Stimulated activated CD4-positive, alpha-beta T cell treated with anti-CD3 and anti-CD28 coated beads, Interleukin-4, amount 100 ng/mL, for 48 hours (primary cell): ENCODE results near the gene PHKA1.
"Not testable (repeated sequence)": the region's sequence is repeated elsewhere in the genome, so short reads cannot be mapped to it uniquely, and the experiment has no call there.

Source experiments
- DNase-seq, 2 donors: peaks; one replicate each; pipeline ENCODE4 v3.0.0-alpha.2; 2020; ENCODE audit warnings: low read depth in 2 of 2

PHKA1 gene

DNA sequence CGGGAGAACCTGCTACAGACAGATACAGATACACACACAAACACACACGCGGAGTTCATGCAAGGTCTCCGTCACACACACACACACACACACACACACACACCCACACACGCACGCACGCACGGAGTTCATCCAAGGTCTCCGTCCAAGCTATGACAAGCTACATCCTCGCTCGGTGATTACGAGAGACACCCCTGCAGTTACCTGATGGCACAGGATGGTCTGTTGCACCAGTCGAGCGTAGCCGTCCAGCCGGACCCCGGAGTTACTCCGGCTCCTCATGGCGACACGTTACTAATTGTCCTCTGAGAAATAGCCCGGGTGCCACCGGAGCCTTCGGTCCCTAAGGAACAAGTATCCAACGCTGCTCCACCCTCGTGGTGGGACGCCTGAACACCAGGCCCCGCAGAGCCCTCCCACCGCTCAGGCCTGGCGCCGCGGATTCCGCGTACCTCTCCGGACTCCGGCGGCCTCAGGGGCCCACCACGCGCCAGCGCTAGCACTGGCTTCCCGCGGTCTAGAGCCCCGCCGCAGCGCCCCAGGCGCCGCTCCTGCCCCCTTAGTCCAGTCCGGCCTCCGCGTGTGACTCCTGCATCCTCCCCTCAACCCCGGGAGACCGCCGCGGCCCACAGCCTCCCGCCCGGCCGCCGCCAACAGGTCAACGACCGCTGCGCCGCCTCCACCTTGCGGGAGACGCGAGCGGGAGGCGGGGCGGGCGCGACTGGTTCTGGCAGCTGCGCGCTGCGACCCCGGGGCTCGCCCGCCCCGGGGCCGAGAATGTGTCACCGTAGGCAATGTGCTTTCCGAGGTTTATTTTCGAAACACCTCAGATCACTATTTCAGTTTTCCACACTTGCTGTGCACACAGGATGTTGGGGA, at the start of gene PHKA1:
PHKA1 (minus strand) TSS at position 708 of the 879 bp plus-strand sequence; CDS start at position 282, 426 bp downstream.
- DNase-seq = peak; percentile 30 to 35

DNA sequence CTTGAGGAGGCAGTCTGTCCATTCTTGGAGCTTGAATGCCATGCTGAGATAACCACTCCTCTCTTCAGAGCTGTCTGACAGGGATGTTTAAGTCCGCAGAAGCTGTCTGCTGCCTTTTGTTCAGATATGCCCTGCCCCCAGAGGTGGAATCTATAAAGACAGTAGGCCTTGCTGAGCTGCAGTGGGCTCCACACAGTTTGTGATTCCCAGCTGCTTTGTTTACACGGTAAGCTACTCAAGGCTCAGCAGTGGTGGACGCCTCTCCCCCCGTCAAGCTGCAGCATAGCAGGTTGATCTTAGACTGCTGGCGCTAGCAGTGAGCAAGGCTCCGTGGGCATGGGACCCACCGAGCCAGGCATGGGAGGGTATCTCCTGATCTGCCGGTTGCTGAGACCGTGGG, 46.3 kb upstream of the PHKA1 start:
- not testable (repeated sequence) for DNase-seq

DNA sequence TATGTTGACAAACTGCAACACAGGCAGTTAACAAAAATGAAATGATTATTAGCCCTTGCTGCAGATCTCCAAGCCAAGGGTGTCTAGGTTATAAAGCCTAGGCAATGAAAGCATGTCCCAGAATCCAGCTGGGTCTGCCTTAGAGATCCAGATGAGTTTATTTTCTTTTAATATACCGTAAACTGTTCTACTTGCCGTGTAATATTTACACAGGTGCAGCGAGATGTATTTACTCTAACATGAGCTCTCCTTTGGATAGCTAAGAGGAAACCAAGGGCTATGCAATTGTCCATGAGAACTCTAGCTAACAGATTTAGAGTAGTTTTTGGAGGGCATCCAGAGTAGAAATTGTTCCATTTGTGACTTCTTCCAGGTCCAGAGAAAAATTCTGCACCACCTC, 34.4 kb upstream of the PHKA1 start:
- not testable (repeated sequence) for DNase-seq

DNA sequence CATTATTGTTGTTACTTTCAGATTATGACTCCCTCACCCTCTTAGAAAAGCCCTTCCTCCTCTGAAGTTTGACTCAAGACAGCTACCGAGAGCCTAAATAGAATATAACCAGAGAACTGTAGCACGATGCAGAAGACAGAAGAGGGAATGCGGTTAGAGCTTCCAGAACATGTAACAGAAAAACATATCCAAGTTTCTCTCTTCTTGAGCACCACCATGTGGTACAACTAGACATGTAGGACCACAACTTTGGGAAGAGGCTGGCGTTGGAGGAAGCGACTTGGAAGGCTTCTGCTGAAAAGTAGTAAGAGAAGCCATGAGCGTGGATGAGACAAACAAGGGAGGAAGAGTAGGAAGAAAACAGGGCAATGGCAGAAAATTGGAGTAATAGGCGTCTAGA, 31.4 kb upstream of the PHKA1 start:
- not testable (repeated sequence) for DNase-seq

DNA sequence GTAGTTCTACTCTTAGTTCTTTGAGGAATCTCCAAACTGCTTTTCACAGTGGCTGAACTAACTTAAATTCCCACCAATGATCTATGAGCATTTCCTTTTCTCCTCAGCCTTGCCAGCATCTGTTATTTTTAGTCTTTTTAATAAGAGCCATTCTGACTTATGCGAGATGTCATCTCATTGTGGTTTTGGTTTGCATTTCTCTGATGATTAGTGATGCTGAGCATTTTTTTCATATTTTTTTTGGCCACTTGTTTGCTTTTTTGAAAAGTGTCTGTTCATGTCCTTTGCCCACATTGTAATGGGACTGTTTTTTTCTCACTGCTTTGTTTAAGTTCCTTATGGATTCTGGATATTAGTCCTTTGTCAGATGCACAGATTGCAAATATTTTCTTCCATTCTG, 21.5 kb upstream of the PHKA1 start:
- DNase-seq = no peak

DNA sequence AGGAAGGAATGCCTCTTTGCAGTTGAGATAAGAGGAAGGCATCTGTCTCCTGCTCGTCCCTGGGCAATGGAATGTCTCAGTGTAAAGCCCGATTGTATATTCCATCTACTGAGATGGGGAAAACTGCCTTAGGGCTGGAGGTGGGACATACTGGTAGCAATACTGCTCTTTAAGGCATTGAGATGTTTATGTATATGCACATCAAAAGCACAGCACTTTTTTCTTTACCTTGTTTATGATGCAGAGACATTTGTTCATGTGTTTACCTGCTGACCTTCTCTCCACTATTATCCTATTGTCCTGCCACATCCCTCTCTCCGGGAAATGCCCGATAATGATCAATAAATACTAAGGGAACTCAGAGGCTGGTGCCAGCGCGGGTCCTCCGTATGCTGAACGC, 19.5 kb upstream of the PHKA1 start:
- not testable (repeated sequence) for DNase-seq

DNA sequence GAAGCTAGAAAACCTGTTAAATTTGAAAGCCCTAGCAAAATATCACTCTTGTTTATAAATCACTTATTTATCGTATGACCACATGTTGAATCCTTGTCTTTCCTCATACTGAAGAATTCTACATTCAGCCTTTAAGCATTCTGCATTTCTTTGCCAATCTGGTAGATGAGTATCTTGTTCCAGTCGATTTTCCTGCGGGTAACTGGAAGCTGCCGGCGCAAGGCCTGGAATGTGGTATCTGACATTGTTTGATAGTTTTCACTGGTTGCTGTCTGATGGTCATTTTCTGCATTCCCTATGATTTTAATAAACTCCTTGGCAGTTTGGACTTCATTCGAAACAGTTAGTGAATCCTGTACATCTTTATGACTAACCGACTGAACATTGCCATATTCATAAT, 13.7 kb upstream of the PHKA1 start:
- no peak for DNase-seq

DNA sequence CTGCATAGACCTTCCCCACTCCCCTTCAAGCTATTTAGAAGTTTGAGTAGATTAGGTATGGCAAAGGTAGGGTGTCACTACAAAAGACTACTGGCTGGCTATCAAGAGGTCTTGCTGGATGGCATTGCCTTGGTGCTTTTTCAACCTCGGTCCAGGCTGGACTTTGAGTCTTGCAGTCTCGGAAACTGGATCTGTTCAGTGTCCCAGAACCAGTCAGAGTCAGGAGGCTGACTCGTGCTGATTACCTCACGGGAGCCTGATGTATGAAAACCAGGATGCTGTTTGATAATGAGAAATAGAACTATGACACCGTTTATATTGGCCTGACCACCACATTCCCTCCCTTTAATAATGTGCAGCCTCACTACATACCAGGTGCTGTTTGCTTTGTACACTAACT, 2.7 kb upstream of the PHKA1 start:
- DNase-seq = no peak

DNA sequence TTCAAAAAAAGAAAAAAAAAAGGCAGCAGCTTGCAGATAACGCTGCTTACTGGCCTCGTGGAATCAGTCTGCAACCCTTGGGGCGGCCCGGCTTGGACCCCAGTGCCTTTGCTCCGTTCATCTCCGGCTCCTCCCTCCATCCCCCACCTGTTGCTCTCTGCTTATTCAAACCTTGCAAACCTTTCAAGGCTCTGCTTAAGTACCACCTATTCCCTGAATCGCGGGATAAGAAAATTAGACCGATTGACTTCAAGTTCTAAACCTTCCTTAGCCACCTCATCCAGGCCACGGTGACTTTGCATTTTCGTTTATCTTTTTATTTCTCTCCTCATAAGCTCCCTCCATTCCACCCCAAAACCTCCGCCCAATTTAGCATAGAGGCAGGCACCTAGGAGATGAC, 1.4 kb upstream of the PHKA1 start:
- no peak for DNase-seq

DNA sequence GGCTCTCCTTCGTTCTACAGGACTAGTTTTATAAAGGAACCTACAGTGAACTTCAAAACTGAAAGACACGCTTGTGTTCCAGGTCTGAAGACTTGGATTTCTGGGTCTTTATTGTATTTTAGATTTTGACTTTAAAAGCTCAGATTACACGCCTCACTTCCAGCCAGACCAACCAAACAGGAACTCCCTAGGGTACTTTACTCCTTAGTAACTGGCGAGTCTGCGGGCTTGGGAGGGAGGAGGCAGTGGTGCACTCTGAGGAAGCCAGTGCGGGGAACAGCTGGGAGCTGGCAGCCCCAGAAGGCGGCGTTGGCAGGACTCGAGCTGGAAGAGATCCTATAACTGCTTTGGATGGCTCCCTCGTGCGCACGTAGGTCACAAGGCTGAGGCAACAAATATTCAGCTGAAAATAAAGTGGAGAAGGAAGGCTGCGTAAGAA, 391 bp upstream of the PHKA1 start:
- DNase-seq = no peak

DNA sequence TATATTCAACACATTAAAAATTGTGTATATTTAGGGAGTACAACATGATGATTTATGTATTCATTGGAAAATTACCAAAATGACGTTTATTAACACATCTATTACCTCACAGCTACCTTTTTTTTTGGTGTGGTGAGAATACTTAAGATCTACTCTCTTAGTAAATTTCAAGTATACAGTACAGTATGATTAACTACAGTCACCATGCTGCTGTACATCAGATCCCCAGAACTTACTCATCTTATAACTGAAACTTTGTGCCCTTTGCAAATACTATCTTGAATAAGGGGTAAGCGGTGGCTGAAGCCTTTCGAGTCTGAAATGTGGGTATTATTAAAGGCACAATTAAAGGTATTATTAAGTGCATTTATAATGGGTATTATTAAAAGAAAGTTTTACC, 976 bp downstream of the PHKA1 start:
- DNase-seq = no peak

DNA sequence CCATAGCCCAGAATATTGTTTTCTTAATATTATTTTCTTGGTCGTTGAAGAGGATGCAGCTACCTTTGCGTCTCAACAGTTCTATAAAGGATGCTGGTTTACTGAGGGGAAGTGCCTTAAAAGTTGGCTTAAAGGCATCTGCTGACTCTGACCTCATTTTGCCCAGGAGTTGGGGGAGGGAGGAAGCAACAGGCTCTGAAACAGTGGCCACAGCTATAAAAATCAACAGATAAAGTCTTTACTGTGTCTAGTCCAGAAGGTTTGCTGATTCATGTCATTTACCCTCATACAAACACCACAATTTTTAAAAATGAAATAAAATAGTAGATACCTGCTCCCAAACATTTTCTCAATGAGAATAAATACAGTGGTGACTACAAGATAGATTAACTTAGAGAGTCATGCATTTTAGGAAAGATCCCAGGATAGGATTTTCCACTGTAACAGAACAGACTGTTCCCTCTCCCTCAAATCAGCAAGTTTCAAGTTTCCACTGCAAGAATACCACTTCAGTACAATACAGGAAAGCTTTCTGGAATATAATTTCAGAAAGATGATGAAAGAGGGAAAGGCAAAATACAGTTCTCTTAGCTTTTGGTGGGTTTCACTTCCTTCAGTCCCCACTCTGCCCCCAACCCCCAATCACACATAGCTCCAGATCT, 1.9 kb downstream of the PHKA1 start:
- no peak for DNase-seq

DNA sequence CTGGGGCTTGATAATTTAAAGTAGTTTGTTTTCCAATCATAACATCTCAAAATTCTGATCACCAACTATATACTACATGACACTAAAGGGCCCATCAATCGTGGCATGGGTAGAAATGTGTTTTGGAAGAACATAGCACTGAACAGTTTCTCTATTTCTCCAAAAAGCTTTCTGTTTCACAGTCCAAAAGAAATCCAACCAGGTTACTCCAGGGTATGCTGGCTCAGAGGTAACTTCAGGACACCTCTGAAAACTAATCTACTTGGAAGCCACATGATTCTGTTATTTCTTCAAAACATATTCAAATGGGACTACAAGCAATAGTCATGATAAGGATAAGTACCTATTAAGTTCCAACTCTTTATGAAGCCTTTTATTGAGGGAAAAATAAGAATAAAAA, 8.3 kb downstream of the PHKA1 start:
- no peak for DNase-seq

DNA sequence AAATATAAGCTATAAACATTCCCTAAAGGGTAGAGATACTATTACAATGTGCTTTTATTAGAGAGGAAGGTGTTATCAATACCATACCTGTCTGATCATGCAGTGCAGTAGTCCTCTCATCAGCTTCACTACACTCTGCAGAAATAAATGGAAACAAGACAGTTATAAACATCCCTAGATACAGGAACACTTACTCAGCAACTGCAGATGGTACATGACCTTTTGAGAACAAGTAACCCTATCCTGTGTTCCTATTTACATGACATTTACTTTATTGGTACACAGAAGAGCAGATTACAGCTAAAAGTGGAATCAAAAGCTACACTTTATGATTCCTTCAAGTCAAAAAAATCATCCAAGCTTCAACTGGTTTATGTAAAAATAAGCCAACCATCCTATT, 9.0 kb downstream of the PHKA1 start:
- no peak for DNase-seq

DNA sequence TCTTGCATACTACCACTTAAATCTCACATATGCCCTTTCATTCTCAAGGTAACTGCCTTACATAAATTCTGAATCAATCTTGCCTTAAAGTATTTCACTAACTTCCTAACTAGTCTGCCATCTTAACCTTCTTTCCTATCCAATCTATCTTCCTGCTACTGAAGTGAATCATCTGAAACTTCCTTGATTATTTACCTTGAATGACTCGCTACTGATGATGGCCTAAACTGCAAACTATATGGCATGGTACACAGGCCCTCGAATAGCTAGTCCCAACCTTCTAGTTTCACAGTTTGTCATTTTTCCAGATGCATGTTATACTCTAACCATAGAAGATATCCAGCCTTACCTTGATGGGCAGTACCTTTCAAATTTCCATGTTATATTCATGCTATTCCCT, 19.9 kb downstream of the PHKA1 start:
- DNase-seq = no peak

DNA sequence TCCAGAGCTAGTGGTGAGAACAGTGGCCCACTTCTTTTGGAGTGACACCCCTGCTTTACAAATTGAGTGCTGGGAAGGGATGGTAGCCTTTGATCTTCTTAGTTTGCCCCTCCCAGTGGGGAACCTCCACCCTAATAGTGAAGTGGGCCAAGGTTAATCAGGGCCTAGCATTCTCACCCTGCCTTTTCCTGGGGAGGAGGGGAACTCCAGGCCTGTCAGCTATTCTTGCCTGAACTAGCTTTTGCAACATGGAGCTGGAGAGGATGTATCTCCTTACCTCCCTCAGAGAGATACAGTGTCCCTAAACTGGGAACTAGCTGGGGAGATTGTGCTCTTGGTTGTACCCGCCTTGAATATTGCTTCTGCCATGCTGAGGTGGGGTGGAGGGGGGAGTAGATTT, 20.6 kb downstream of the PHKA1 start:
- no peak for DNase-seq

DNA sequence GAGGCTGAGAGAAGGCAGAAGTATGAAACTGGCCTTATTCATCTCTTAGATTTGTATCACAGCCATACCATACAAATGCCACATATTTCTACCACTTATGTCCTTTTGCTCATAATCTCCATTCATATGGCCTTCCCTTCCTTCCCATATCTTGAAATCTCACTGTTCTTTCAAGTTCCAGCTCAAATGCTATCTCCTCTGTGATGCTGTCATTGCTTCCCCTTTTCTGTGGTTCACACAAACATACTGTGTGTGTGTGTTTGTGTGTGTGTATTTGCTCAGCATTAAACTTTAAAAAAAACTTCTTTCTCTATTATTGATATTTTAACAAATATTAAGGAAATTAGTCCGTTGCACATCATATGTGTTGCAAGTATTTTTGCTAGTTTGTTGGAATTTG, 26.7 kb downstream of the PHKA1 start:
- DNase-seq = no peak

DNA sequence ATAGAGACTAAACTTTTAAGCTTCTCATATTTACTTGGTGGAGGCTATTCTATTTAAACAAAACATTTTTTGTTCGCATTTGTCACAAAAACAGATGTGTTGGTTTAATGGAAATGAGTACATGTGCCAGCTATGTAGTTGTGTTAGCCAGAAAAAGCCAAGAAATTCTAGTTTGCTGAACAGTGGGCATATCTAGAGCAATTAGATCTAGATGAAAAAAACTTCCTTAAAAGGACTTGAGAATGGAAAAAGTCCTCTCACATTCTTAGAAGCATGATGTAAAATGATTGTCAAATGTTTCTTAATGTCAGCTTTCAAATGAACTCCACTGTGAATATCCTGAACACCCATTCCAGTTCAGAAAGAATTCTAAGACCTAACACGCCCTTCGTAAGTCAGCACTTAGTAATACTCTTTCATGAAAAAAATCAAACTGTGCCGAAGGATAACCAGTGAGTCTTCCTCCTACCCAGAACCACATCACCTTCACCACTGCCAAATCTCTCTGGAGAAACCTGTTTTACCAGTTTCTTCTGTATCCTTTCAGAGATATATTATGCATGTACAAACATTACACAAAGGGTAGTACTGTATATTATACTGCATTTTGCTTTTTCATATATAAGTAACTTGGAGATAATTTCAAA, 28.2 kb downstream of the PHKA1 start:
- no peak for DNase-seq

DNA sequence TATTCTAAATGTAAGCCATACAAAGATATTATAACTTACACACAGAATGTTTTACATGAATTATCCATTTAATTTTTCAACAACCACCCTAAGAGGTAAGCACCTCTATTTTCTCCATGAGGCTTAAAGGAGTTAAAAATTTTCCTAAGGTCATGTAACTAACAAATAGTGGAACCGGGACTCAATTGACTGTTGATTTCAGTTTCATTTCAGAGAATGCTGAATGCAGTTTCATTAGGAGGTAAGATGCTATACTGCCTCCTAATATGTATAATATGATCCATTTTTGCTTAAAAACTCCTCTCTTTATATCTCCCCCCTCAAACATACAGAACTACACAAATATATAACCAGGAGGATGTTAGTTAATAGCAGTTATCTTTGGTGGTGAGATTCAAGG, 29.1 kb downstream of the PHKA1 start:
- no peak for DNase-seq

DNA sequence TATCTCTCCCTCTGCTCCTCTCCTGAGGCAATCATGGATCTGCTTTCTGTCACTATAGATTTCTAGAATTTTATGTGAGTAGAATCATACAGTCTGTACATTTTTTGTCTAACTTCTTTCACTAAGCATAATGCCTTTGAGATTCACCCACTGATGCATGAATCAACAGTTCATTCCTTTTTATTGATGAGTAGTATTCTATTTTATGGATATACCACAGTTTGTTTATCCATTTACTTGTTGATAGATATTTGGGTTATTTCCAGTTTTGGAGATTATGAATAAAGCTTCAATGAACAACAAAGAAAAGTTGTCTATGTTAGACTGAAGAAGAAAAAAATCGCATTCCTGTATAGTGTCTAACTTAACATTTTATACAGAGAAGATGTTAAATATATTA, 30.5 kb downstream of the PHKA1 start:
- no peak for DNase-seq

DNA sequence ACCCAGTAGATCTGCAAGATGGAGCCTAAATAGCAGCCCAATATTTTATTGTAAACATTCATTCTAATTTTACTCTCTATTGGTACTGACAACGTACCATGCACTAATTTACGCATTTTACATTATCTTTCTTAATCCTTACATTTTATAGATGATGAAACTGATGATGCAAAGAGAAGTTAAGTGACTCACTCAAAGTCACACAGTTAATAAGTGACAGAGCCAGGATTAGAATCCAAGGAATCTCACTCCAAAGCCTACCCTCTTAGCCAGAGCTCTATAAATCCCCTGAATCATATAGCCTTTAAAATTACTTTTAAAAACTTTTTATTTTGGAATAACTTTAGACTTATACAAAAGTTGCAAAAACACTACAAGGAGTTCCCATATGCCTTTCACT, 37.6 kb downstream of the PHKA1 start:
- no peak for DNase-seq

DNA sequence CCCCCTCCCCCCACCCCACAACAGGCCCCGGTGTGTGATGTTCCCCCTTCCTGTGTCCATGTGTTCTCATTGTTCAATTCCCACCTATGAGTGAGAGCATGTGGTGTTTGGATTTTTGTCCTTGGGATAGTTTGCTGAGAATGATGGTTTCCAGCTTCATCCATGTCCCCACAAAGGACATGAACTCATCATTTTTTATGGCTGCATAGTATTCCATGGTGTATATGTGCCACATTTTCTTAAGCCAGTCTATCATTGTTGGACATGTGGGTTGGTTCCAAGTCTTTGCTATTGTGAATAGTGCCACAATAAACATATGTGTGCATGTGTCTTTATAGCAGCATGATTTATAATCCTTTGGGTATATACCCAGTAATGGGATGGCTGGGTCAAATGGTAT, 40.2 kb downstream of the PHKA1 start:
- not testable (repeated sequence) for DNase-seq

DNA sequence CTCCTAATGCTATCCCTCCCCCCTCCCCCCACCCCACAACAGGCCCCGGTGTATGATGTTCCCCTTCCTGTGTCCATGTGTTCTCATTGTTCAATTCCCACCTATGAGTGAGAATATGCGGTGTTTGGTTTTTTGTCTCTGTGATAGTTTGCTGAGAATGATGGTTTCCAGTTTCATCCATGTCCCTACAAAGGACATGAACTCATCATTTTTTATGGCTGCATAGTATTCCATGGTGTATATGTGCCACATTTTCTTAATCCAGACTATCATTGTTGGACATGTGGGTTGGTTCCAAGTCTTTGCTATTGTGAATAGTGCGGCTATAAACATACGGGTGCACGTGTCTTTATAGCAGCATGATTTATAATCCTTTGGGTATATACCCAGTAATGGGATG, 44.6 kb downstream of the PHKA1 start:
- DNase-seq = not testable (repeated sequence)
